ENCODE results near the gene GALNT17.

The GALNT17 gene

DNA sequence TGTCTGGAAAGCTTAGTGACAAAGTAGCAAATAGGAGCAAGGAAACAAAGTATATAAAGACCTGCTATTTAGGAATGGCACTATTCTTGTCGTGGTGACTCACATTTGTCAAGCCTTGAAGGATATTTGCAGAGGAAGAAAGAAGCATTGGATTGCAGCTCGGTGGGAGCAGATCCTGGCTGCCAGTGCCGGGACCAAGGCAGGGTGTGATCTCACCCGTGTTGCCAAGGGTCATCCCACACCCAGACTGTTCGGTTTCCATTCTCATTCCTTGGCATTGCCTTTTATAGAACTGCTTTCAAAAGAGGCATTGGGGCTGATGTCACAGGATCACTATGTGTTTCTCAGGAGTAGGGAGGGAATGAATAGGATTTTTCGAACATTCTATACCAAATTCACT lies 176.2 kb downstream of the GALNT17 start:
- DNase-seq, result no peak
- Histone ChIP-seq H3K9me3 (ENCODE audit: insufficient read depth, low read length, severe bottlenecking) (no peaks in the 10 kb centered on the region), H2AFZ (ENCODE audit: low read depth, low read length) (no peak overlapping the region), H3K27me3 (ENCODE audit: insufficient read depth, low read length, poor library complexity) (no peaks in the 10 kb centered on the region), H3K36me3 (ENCODE audit: insufficient read depth, low read length) (no peaks in the 10 kb centered on the region), H3K27ac (ENCODE audit: low read length) (no peak overlapping the region), H4K20me1 (ENCODE audit: insufficient read depth, low read length) (no peaks in the 10 kb centered on the region), H3K4me3 (ENCODE audit: low read depth in 1 of 2, low read length in 2 of 2) (no peak overlapping the region), H3K9ac (ENCODE audit: low read depth, low read length) (no peak overlapping the region), H3K79me2 (ENCODE audit: insufficient read depth, low read length) (no peaks in the 10 kb centered on the region), H3K4me2 (ENCODE audit: insufficient read depth, low read length) (no peak overlapping the region), H3K4me1 (ENCODE audit: insufficient read depth, low read length) (no peaks in the 10 kb centered on the region)
- TF ChIP-seq, protein P1, sequence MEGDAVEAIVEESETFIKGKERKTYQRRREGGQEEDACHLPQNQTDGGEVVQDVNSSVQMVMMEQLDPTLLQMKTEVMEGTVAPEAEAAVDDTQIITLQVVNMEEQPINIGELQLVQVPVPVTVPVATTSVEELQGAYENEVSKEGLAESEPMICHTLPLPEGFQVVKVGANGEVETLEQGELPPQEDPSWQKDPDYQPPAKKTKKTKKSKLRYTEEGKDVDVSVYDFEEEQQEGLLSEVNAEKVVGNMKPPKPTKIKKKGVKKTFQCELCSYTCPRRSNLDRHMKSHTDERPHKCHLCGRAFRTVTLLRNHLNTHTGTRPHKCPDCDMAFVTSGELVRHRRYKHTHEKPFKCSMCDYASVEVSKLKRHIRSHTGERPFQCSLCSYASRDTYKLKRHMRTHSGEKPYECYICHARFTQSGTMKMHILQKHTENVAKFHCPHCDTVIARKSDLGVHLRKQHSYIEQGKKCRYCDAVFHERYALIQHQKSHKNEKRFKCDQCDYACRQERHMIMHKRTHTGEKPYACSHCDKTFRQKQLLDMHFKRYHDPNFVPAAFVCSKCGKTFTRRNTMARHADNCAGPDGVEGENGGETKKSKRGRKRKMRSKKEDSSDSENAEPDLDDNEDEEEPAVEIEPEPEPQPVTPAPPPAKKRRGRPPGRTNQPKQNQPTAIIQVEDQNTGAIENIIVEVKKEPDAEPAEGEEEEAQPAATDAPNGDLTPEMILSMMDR (IDR thresholded peaks at IDR 0.05; ENCODE audit: borderline replicate concordance, extremely low read depth, low read length, poor library complexity, severe bottlenecking), result no peak
- no peak for TF ChIP-seq EZH2 (IDR thresholded peaks at IDR 0.05; ENCODE audit: borderline replicate concordance, low read depth, low read length, severe bottlenecking)
- ATAC-seq (ENCODE audit: insufficient read depth, low read depth), result no peak

DNA sequence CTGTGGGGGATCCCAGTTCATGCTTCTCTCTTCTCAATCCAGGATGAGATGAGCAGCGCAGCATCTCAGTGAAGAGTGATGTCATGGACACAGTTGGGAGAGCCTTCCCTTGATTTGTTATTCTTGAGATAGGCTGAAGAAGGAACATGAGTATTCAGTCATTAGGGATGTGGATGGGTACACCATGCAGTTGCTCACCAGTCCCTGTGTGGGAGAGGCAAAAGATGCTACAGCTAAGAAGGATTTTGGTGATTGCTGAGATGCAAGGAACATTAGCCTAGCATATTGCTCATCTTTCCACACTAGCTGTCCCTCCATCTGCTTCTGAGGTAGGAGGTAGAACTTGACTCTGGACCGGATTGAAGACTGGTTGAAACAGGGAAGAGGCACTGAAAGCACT lies 179.6 kb downstream of the GALNT17 start:
- no peaks in the 10 kb centered on the region for H3K79me2 ChIP-seq (ENCODE audit: insufficient read depth, low read length)
- no peaks in the 10 kb centered on the region for H4K20me1 ChIP-seq (ENCODE audit: insufficient read depth, low read length)
- no peaks in the 10 kb centered on the region for H3K9me3 ChIP-seq (ENCODE audit: insufficient read depth, low read length, severe bottlenecking)
- H3K4me2 ChIP-seq (ENCODE audit: insufficient read depth, low read length), result no peak overlapping the region
- H2AFZ ChIP-seq (ENCODE audit: low read depth, low read length), result no peak overlapping the region
- no peak for DNase-seq
- no peaks in the 10 kb centered on the region for H3K4me1 ChIP-seq (ENCODE audit: insufficient read depth, low read length)
- H3K36me3 ChIP-seq (ENCODE audit: insufficient read depth, low read length), result no peaks in the 10 kb centered on the region
- ATAC-seq (ENCODE audit: insufficient read depth, low read depth), result no peak
- no peak overlapping the region for H3K27ac ChIP-seq (ENCODE audit: low read length)
- TF ChIP-seq, protein P1 (IDR thresholded peaks at IDR 0.05; ENCODE audit: borderline replicate concordance, extremely low read depth, low read length, poor library complexity, severe bottlenecking), result no peak
- TF ChIP-seq EZH2 (IDR thresholded peaks at IDR 0.05; ENCODE audit: borderline replicate concordance, low read depth, low read length, severe bottlenecking), result no peak
- no peak overlapping the region for H3K9ac ChIP-seq (ENCODE audit: low read depth, low read length)
- no peaks in the 10 kb centered on the region for H3K27me3 ChIP-seq (ENCODE audit: insufficient read depth, low read length, poor library complexity)
- no peak overlapping the region for H3K4me3 ChIP-seq (ENCODE audit: low read depth in 1 of 2, low read length in 2 of 2)

- H4K20me1 ChIP-seq (ENCODE audit: insufficient read depth, low read length), result no peaks in the 10 kb centered on the region
- H3K27me3 ChIP-seq (ENCODE audit: insufficient read depth, low read length, poor library complexity), result no peaks in the 10 kb centered on the region
- H3K9me3 ChIP-seq (ENCODE audit: insufficient read depth, low read length, severe bottlenecking), result no peaks in the 10 kb centered on the region
- no peak overlapping the region for H3K27ac ChIP-seq (ENCODE audit: low read length)
- TF ChIP-seq EZH2 (IDR thresholded peaks at IDR 0.05; ENCODE audit: borderline replicate concordance, low read depth, low read length, severe bottlenecking), result no peak
- TF ChIP-seq, protein P1 (IDR thresholded peaks at IDR 0.05; ENCODE audit: borderline replicate concordance, extremely low read depth, low read length, poor library complexity, severe bottlenecking), result no peak
- H3K4me2 ChIP-seq (ENCODE audit: insufficient read depth, low read length), result no peak overlapping the region
- no peaks in the 10 kb centered on the region for H3K79me2 ChIP-seq (ENCODE audit: insufficient read depth, low read length)
- no peak overlapping the region for H2AFZ ChIP-seq (ENCODE audit: low read depth, low read length)
- H3K9ac ChIP-seq (ENCODE audit: low read depth, low read length), result no peak overlapping the region
- ATAC-seq (ENCODE audit: insufficient read depth, low read depth), result no peak
- H3K4me3 ChIP-seq (ENCODE audit: low read depth in 1 of 2, low read length in 2 of 2), result no peak overlapping the region
- DNase-seq, result no peak
- H3K4me1 ChIP-seq (ENCODE audit: insufficient read depth, low read length), result no peaks in the 10 kb centered on the region
- H3K36me3 ChIP-seq (ENCODE audit: insufficient read depth, low read length), result no peaks in the 10 kb centered on the region
Observed at GRCh38 chr7:71312755-71313490, 181.0 kb downstream of the GALNT17 start.

Measured in DND-41 (cell line).